Gastroesophageal sphincter (tissue), 4 donors: ENCODE data around the gene WDR90. TPM values are rescaled to one million over a fixed set of nuclear protein-coding genes. Genes with fewer than 3 reads are reported as not detected.

Experiments used
- ATAC-seq: fragments of 150-250 bp; one replicate; pipeline ENCODE4 v1.9.1; 2016; ENCODE audit warnings: mild to moderate bottlenecking, moderate library complexity
- H3K27ac ChIP-seq, 4 donors: fragments of 200-600 bp; sonication (generic) in 3 of 4; 1 replicate in 3 of 4; 2 replicates in 1 of 4; pipeline ENCODE4 v1.5.1; 2016 to 2019
- H3K27me3 ChIP-seq: fragments of 200-600 bp; sonication (generic); one replicate; pipeline ENCODE4 v1.5.1; 2019
- H3K36me3 ChIP-seq, 2 donors: fragments of 200-600 bp; sonication (generic); one replicate each; pipeline ENCODE4 v1.5.1; 2019; ENCODE audit warnings: control low read depth in 1 of 2
- H3K4me1 ChIP-seq, 3 donors: fragments of 200-600 bp; sonication (generic); 1 replicate in 2 of 3; 2 replicates in 1 of 3; pipeline ENCODE4 v1.5.1; 2016 to 2019; ENCODE audit warnings: control low read depth in 2 of 3
- H3K4me3 ChIP-seq, 2 donors: fragments of 200-600 bp; sonication (generic); one replicate each; pipeline ENCODE4 v1.5.1; 2019; ENCODE audit warnings: mild to moderate bottlenecking in 1 of 2, moderate library complexity in 1 of 2
- H3K9me3 ChIP-seq, 3 donors: fragments of 200-600 bp; sonication (generic); one replicate each; pipeline ENCODE4 v1.5.1; 2017 to 2019; ENCODE audit warnings: control low read depth in 2 of 3
- CTCF ChIP-seq, 4 experiments: fragments of 200-600 bp in 2 of 4; fragments of 450-650 bp in 2 of 4; sonication (generic) in 1 of 4; IDR thresholded peaks; one replicate each; pipeline ENCODE4 v1.5.1; 2017 to 2019; ENCODE audit warnings: antibody characterized with exemption in 4 of 4, mild to moderate bottlenecking in 2 of 4, moderate library complexity in 2 of 4
- EP300 ChIP-seq: sonication (generic); formaldehyde crosslinking; IDR thresholded peaks from one replicate; pipeline ENCODE4 v1.6.1; 2017; ENCODE audit warnings: antibody characterized with exemption, mild to moderate bottlenecking
- POLR2A ChIP-seq, 2 donors: fragments of 450-650 bp; IDR thresholded peaks; one replicate each; pipeline ENCODE4 v1.6.1; 2017; ENCODE audit warnings: antibody characterized with exemption in 2 of 2, mild to moderate bottlenecking in 2 of 2, moderate library complexity in 1 of 2
- POLR2AphosphoS5 ChIP-seq: sonication (generic); formaldehyde crosslinking; IDR thresholded peaks from one replicate; pipeline ENCODE4 v1.6.1; 2017; ENCODE audit warnings: antibody characterized with exemption
- WGBS, 2 donors: methylation state at CpG; one replicate each; pipeline ENCODE4 v1.1.5; 2018; ENCODE audit warnings: low coverage in 1 of 2; 5-methylcytosine and 5-hydroxymethylcytosine counted together
- total RNA-seq, 4 donors: library from RNA; depleted of rRNA; stranded (reverse); fragments of >200 nt; gene quantifications; one replicate each; pipeline ENCODE4 v1.1.0, GENCODE V29; 2016

Gene WDR90
- total RNA-seq, 4 donors from 2014 or later: 8.5 to 21.2 (median 16.8) TPM

GRCh38 chr16:716200-716568 is 67.0 kb downstream of the WDR90 start:
- H3K27me3 ChIP-seq: peaks cover 13% of the 10 kb centered on the region
- peak overlapping the region in 2 of 4 donors; percentile 64 to 80 for H3K27ac ChIP-seq
- H3K36me3 ChIP-seq: peaks cover 0 to 6% of the 10 kb centered on the region in 2 donors
- peak overlapping the region in 1 of 2 donors; percentile 79 for H3K4me3 ChIP-seq
- no peaks in the 10 kb centered on the region for H3K9me3 ChIP-seq
- 11% methylated on average over 5 of the region's 12 CpGs; no CpG with 5 or more reads in 1 of the 2 donors for WGBS, 2 donors
- H3K4me1 ChIP-seq: peaks cover 0 to 62% (median 23%) of the 10 kb centered on the region in 3 donors
- no peak for ATAC-seq
- TF ChIP-seq POLR2AphosphoS5 (no peak), POLR2A (IDR thresholded peaks at IDR 0.05) (no peak), EP300 (no peak), CTCF (IDR thresholded peaks at IDR 0.05) (no peak)

GRCh38 chr16:716768-717325 is 67.7 kb downstream of the WDR90 start:
- TF ChIP-seq CTCF (IDR thresholded peaks at IDR 0.05): no peak
- no peak for TF ChIP-seq EP300
- TF ChIP-seq POLR2A (IDR thresholded peaks at IDR 0.05): no peak
- TF ChIP-seq POLR2AphosphoS5: no peak
- no peak overlapping the region for H3K4me3 ChIP-seq
- H3K36me3 ChIP-seq: peaks cover 0 to 7% of the 10 kb centered on the region in 2 donors
- H3K27me3 ChIP-seq: peaks cover 6% of the 10 kb centered on the region
- no peak overlapping the region for H3K27ac ChIP-seq
- no peaks in the 10 kb centered on the region for H3K9me3 ChIP-seq
- WGBS, 2 donors: 92% methylated on average over 2 of the region's 29 CpGs; no CpG with 5 or more reads in 1 of the 2 donors
- H3K4me1 ChIP-seq: peaks cover 0 to 62% (median 28%) of the 10 kb centered on the region in 3 donors
- ATAC-seq: no peak

Other genes with a start within 250 kb of the WDR90 start
- gene DECR2, start 247.5 kb upstream of the WDR90 start, total RNA-seq: 10 to 100 TPM; 11.7 to 25.4 (median 19.9) TPM
- gene RAB11FIP3, start 223.7 kb upstream of the WDR90 start, total RNA-seq: 10 to 100 TPM; 47.4 to 88.9 (median 58.6) TPM
- 10 to 100 TPM; 21.8 to 42.7 (median 29.2) TPM for gene CAPN15, start 121.7 kb upstream of the WDR90 start, total RNA-seq
- gene PRR35, start 89.0 kb upstream of the WDR90 start, total RNA-seq: not detected
- gene NHLRC4, start 82.4 kb upstream of the WDR90 start, total RNA-seq: 1 to 10 TPM in 2 of 4 donors, under 1 TPM in 2; 0.47 to 2.9 (median 0.87) TPM
- gene PIGQ, start 79.4 kb upstream of the WDR90 start, total RNA-seq: 10 to 100 TPM; 30.4 to 42.4 (median 36.8) TPM
- gene RAB40C, start 59.3 kb upstream of the WDR90 start, total RNA-seq: 10 to 100 TPM; 17.7 to 28.3 (median 22.1) TPM
- under 1 TPM in 3 of 4 donors, not detected in 1; 0.17 to 0.93 (median 0.35) TPM for gene WFIKKN1, start 18.4 kb upstream of the WDR90 start, total RNA-seq
- 100 to 1,000 TPM in 3 of 4 donors, 10 to 100 TPM in 1; 94.8 to 146 (median 112) TPM for gene METTL26, start 13.1 kb upstream of the WDR90 start, total RNA-seq
- 10 to 100 TPM; 25.4 to 70.0 (median 51.9) TPM for gene MCRIP2, start 7.5 kb upstream of the WDR90 start, total RNA-seq
- gene RHOT2, start 18.8 kb downstream of the WDR90 start, total RNA-seq: 10 to 100 TPM; 50.2 to 64.0 (median 55.0) TPM
- 1 to 10 TPM in 3 of 4 donors, not detected in 1; 1.1 to 1.5 (median 1.3) TPM for gene RHBDL1, start 26.3 kb downstream of the WDR90 start, total RNA-seq
- 100 to 1,000 TPM; 161 to 212 (median 179) TPM for gene STUB1, start 31.0 kb downstream of the WDR90 start, total RNA-seq
- gene JMJD8, start 35.0 kb downstream of the WDR90 start, total RNA-seq: 100 to 1,000 TPM in 1 of 4 donors, 10 to 100 TPM in 3; 70.2 to 109 (median 90.5) TPM
- gene WDR24, start 41.0 kb downstream of the WDR90 start, total RNA-seq: 10 to 100 TPM in 1 of 4 donors, 1 to 10 TPM in 3; 8.1 to 16.7 (median 9.6) TPM
- 1 to 10 TPM in 1 of 4 donors, under 1 TPM in 3; 0.27 to 1.4 (median 0.35) TPM for gene FBXL16, start 56.4 kb downstream of the WDR90 start, total RNA-seq
- gene METRN, start 65.8 kb downstream of the WDR90 start, total RNA-seq: 10 to 100 TPM; 22.6 to 77.7 (median 63.8) TPM
- 10 to 100 TPM; 23.5 to 46.2 (median 31.0) TPM for gene ANTKMT, start 71.8 kb downstream of the WDR90 start, total RNA-seq
- under 1 TPM in 1 of 4 donors, not detected in 3; 0.13 TPM for gene CCDC78, start 77.1 kb downstream of the WDR90 start, total RNA-seq
- gene HAGHL, start 77.7 kb downstream of the WDR90 start, total RNA-seq: 1 to 10 TPM; 1.1 to 4.8 (median 2.8) TPM
- 10 to 100 TPM; 18.5 to 46.7 (median 25.6) TPM for gene CIAO3, start 91.6 kb downstream of the WDR90 start, total RNA-seq
- 1 to 10 TPM in 1 of 4 donors, under 1 TPM in 1, not detected in 2; 0.73 to 7.2 TPM for gene MSLN, start 111.4 kb downstream of the WDR90 start, total RNA-seq
- 10 to 100 TPM; 13.4 to 25.8 (median 22.1) TPM for gene RPUSD1, start 139.0 kb downstream of the WDR90 start, total RNA-seq
- 10 to 100 TPM in 2 of 4 donors, 1 to 10 TPM in 2; 4.6 to 10.9 (median 8.3) TPM for gene CHTF18, start 139.3 kb downstream of the WDR90 start, total RNA-seq
- gene GNG13, start 151.4 kb downstream of the WDR90 start, total RNA-seq: not detected